Prostate gland (tissue), 2 donors: ENCODE results near the gene ATG7.

Experiments used
- POLR2A ChIP-seq: fragments of 450-650 bp; IDR thresholded peaks from one replicate; pipeline ENCODE4 v1.6.1; 2016; ENCODE audit warnings: antibody characterized with exemption, mild to moderate bottlenecking
- POLR2AphosphoS5 ChIP-seq: sonication (generic); formaldehyde crosslinking; IDR thresholded peaks from one replicate; pipeline ENCODE4 v1.6.1; 2017; ENCODE audit warnings: antibody characterized with exemption
- TF ChIP-seq, protein P1 (sequence below), 4 experiments: fragments of 200-600 bp in 2 of 4; fragments of 450-650 bp in 2 of 4; sonication (generic) in 2 of 4; IDR thresholded peaks; 1 replicate in 3 of 4; 2 replicates in 1 of 4; pipeline ENCODE4 v1.5.1; 2016 to 2019; ENCODE audit warnings: antibody characterized with exemption in 4 of 4, mild to moderate bottlenecking in 2 of 4, moderate library complexity in 2 of 4

DNA sequence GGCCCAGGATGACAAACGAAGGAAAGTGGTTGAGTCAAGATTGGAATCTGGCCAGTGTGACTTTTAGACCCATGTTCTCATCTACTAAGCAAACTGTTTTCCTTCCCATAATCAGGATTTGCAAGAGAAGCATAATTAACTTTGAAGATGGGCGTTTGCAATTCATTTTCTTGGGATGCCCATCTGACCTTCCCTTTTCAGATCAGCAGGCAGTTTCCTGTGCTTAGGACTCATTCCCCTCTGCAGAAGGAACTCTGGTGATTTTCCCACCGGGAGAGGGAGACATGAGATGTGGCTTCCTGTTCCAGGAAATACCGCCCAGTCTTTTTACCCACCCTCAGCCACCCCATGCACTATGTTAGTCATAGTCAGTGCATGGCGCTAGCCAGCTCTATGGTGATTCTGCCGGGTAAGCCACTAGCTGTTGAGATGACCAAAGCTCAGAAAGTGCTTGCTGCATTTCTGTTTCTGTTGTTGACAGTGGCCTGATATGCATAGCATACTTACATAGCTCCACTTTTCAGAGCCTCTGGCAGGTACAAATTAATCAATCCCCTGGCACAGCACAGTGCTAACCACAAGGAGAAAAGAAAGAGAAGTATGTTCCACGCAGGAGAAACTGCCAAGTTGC, 242.1 kb downstream of the ATG7 start:
- TF ChIP-seq, protein P1, sequence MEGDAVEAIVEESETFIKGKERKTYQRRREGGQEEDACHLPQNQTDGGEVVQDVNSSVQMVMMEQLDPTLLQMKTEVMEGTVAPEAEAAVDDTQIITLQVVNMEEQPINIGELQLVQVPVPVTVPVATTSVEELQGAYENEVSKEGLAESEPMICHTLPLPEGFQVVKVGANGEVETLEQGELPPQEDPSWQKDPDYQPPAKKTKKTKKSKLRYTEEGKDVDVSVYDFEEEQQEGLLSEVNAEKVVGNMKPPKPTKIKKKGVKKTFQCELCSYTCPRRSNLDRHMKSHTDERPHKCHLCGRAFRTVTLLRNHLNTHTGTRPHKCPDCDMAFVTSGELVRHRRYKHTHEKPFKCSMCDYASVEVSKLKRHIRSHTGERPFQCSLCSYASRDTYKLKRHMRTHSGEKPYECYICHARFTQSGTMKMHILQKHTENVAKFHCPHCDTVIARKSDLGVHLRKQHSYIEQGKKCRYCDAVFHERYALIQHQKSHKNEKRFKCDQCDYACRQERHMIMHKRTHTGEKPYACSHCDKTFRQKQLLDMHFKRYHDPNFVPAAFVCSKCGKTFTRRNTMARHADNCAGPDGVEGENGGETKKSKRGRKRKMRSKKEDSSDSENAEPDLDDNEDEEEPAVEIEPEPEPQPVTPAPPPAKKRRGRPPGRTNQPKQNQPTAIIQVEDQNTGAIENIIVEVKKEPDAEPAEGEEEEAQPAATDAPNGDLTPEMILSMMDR (IDR thresholded peaks at IDR 0.05), result no peak
- TF ChIP-seq POLR2A (no peak), POLR2AphosphoS5 (peak; percentile 9)
